Measurements from ENCODE around the gene POMT2.
"Not testable (repeated sequence)": the region's sequence is repeated elsewhere in the genome, so short reads cannot be mapped to it uniquely, and the experiment has no call there.

POMT2 gene

DNA sequence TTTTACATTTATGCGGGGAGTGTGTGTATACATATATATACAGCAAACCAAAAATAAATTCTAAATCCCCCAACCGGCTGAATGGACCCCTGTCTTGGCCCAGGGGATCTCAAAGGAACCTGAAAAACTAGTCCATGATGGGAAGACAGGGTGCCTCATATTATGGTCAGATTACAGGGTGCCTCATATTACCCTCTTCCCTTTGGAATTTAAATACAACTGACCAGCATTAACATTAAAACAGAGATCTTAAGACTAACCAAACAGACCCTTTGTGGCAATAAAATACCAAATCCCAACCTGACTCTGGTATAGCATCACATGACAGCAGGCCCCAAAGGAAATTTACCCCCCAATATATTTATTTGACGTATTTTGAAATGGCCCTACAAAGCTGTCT, 17.2 kb upstream of the POMT2 start:
- no peak overlapping the region for H3K4me3 ChIP-seq (ENCODE audit: low read depth, low read length)
- TF ChIP-seq, protein P1, sequence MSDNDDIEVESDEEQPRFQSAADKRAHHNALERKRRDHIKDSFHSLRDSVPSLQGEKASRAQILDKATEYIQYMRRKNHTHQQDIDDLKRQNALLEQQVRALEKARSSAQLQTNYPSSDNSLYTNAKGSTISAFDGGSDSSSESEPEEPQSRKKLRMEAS (IDR thresholded peaks at IDR 0.05; ENCODE audit: low read depth, low read length), result no peak
- no peak for TF ChIP-seq POLR2A (IDR thresholded peaks at IDR 0.05; ENCODE audit: extremely low read depth, insufficient read length)
- no peak for TF ChIP-seq MYC (IDR thresholded peaks at IDR 0.05; ENCODE audit: low read depth, low read length)
- no peak for DNase-seq (ENCODE audit: low read depth)

DNA sequence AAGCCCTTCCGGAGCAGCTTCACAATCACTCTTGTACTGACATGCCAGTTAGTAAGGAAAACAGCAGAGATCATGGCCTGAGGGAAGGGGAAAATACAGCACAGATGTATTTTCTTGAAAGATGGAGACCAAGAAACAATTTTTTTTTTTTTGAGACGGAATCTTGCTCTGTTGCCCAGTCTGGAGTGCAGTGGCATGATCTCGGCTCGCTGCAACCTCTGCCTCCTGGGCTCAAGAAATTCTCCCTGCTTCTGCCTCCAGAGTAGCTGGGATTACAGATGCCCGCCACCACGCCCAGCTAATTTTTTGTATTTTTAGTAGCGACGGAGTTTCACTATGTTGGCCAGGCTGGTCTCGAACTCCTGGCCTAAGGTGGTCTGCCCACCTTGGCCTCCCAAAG, 16.6 kb upstream of the POMT2 start:
- DNase-seq (ENCODE audit: low read depth); H3K4me3 ChIP-seq (ENCODE audit: low read depth, low read length): not testable (repeated sequence)

- no peak overlapping the region for H3K4me3 ChIP-seq (ENCODE audit: low read depth, low read length)
- no peak for TF ChIP-seq POLR2A (IDR thresholded peaks at IDR 0.05; ENCODE audit: extremely low read depth, insufficient read length)
- TF ChIP-seq, protein P1 (IDR thresholded peaks at IDR 0.05; ENCODE audit: low read depth, low read length), result no peak
- DNase-seq (ENCODE audit: low read depth), result no peak
These were observed 14.9 kb upstream of the POMT2 start for GRCh38 chr14:77335576-77335975.

DNA sequence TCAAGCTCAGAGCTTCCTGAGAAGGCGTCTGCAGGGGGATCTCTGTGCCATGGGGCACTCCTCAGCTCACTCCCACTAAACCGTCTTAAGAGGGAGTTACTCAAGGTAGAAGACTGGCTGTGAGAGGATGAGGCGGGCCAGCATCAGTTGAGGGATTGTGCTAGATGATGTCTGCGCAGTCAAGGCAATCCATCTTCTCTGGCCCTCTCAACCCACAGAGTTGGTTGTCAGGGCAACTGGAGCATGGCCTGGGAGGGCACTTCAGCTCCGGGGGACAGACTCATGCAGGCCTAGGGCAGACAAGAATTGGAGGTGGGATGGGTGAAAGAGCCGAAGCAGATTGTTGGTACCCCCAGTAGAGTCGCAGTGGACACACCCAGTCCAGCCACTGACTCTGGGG, 9.2 kb upstream of the POMT2 start:
- TF ChIP-seq POLR2A (IDR thresholded peaks at IDR 0.05; ENCODE audit: extremely low read depth, insufficient read length), result no peak
- TF ChIP-seq, protein P1 (IDR thresholded peaks at IDR 0.05; ENCODE audit: low read depth, low read length), result no peak
- TF ChIP-seq, protein P2, sequence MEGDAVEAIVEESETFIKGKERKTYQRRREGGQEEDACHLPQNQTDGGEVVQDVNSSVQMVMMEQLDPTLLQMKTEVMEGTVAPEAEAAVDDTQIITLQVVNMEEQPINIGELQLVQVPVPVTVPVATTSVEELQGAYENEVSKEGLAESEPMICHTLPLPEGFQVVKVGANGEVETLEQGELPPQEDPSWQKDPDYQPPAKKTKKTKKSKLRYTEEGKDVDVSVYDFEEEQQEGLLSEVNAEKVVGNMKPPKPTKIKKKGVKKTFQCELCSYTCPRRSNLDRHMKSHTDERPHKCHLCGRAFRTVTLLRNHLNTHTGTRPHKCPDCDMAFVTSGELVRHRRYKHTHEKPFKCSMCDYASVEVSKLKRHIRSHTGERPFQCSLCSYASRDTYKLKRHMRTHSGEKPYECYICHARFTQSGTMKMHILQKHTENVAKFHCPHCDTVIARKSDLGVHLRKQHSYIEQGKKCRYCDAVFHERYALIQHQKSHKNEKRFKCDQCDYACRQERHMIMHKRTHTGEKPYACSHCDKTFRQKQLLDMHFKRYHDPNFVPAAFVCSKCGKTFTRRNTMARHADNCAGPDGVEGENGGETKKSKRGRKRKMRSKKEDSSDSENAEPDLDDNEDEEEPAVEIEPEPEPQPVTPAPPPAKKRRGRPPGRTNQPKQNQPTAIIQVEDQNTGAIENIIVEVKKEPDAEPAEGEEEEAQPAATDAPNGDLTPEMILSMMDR (IDR thresholded peaks at IDR 0.05; ENCODE audit: low read depth, low read length), result no peak
- TF ChIP-seq MYC (IDR thresholded peaks at IDR 0.05; ENCODE audit: low read depth, low read length), result no peak
- no peak overlapping the region for H3K4me3 ChIP-seq (ENCODE audit: low read depth, low read length)
- DNase-seq (ENCODE audit: low read depth), result no peak

GRCh38 chr14:77327111-77327510, 6.4 kb upstream of the POMT2 start:
- DNase-seq (ENCODE audit: low read depth), result no peak
- TF ChIP-seq, protein P1 (IDR thresholded peaks at IDR 0.05; ENCODE audit: low read depth, low read length), result no peak
- TF ChIP-seq MYC (IDR thresholded peaks at IDR 0.05; ENCODE audit: low read depth, low read length) (no peak), POLR2A (IDR thresholded peaks at IDR 0.05; ENCODE audit: extremely low read depth, insufficient read length) (no peak)
- TF ChIP-seq, protein P2 (IDR thresholded peaks at IDR 0.05; ENCODE audit: low read depth, low read length), result no peak
- no peak overlapping the region for H3K4me3 ChIP-seq (ENCODE audit: low read depth, low read length)

DNA sequence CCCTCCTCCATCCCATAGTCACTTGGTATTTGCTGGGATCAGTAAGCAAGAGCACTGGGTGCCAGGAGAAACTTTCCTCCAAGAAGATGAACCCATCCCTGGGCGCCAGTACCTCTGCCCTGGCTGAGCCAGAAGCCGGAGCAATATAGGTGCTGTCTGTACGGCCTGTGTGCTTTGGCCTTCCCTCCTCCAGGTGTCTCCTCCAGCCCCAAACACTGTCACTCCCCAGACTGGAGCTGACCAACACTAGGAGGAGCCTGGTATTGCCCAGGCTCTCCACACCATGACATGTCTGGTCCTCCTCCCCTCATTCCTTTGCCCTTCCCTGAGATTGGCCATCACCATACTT, 5.0 kb upstream of the POMT2 start:
- TF ChIP-seq, protein P1 (IDR thresholded peaks at IDR 0.05; ENCODE audit: low read depth, low read length), result no peak
- TF ChIP-seq, protein P2 (IDR thresholded peaks at IDR 0.05; ENCODE audit: low read depth, low read length), result no peak
- TF ChIP-seq MYC (IDR thresholded peaks at IDR 0.05; ENCODE audit: low read depth, low read length) (no peak), POLR2A (IDR thresholded peaks at IDR 0.05; ENCODE audit: extremely low read depth, insufficient read length) (no peak)

DNA sequence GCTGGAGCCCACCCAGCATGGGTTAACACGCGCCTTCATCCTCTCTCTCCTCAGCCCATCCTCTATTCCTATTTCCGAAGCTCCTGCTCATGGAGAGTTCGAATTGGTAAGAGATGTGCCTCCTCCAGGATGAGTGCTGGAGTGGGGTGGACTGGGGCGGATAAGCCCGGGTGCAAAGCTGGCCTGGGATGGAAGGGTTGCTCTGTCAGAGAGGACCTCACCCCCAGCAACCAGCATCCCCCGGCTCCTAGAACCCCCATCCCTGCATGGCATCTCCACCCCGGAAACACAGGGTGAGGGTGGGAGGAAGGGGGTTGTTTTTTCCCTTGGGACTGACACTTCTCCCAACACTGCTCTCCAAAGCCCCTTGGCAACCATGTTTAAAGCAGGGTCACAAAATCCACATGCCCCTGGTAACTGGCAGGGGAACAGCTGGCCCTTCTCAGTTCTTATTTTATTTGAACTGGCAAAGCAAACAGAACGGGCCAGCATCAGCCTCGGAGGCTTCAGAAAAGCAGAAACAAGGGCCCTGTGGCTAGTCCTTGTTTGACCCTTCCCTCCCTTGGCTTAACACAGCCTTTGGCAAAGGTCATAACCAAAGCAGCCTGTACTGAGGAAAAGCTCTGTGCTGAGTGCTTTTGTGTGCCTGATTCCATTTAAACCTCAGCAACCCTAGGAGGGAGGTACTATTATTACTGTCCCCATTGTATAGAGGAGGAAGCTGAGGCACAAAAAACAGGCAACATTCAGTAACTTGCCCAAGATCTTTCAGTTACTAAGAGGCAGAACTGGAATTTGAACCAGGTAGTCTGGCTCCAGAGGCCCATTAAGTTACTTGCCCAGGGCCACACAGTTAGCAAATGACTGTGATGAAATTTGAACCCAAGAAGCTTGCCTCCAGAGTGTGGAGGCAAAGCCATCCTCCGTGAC, 4.4 kb upstream of the POMT2 start:
- DNase-seq (ENCODE audit: low read depth), result no peak
- H3K4me3 ChIP-seq (ENCODE audit: low read depth, low read length), result no peak overlapping the region
- TF ChIP-seq MYC (IDR thresholded peaks at IDR 0.05; ENCODE audit: low read depth, low read length) (no peak), POLR2A (IDR thresholded peaks at IDR 0.05; ENCODE audit: extremely low read depth, insufficient read length) (no peak)

More for the DNA sequence above, 5.0 kb upstream of the POMT2 start:
- no peak for DNase-seq (ENCODE audit: low read depth)
- no peak overlapping the region for H3K4me3 ChIP-seq (ENCODE audit: low read depth, low read length)

DNA sequence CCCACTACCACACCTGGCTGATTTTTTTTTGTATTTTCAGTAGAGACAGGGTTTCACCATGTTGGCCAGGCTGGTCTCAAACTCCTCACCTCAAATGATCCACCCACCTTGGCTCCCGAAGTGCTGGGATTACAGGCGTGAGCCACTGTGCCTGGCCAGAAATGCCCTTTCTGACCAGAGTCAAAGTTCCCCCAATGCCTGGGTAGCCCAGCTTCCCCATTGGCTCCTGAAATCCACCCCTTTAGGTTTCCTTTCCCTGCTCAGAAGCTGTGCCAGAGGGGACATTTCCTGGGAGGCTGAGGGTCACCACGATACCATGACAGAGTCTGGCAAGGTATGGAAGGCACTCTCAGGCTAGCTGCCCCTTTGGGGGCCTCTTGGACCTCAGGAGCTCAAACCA, 3.6 kb upstream of the POMT2 start:
- no peak for DNase-seq (ENCODE audit: low read depth)
- TF ChIP-seq MYC (IDR thresholded peaks at IDR 0.05; ENCODE audit: low read depth, low read length) (no peak), POLR2A (IDR thresholded peaks at IDR 0.05; ENCODE audit: extremely low read depth, insufficient read length) (no peak)
- TF ChIP-seq, protein P1 (IDR thresholded peaks at IDR 0.05; ENCODE audit: low read depth, low read length), result no peak
- TF ChIP-seq, protein P2 (IDR thresholded peaks at IDR 0.05; ENCODE audit: low read depth, low read length), result no peak
- H3K4me3 ChIP-seq (ENCODE audit: low read depth, low read length), result no peak overlapping the region
